ENCODE results near the gene PDE4B.
"Not testable (repeated sequence)": the region's sequence is repeated elsewhere in the genome, so short reads cannot be mapped to it uniquely, and the experiment has no call there.

The PDE4B gene

DNA sequence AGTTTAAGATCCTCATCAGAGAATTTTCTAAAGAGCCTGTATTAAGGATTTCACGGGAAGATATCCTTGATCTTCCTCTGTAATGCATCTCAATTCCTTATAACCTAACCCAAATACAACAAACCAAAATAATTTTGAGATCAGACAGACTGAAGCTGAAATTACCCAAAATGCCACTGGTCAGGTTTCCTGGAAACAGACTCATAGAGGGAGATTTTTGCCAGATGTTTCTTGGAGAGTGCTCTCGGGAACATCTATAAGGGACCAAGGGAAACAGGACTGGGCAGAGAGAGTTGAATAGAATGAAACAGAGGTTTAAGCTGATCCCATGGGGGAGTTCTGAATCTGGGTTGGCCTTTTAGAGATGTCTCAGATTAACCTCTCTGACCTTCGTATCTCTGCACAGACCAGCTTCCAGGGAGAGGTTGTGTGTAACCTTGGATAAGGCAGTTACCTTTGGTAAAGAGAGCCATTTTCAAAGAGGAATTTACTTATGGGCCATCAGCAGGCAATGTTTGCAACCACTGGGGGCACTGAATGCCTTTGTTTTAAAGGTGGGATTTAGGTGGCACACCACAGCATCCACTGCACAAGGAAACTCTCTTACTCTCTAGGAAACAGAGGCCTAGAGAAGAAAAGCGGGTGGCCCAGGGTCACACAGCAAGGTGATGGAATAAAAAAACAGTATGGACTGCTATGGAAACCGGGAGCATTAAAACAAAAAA, 610.5 kb downstream of the PDE4B start:
- Histone ChIP-seq H3K4me3 (ENCODE audit: low read depth, low read length) (no peak overlapping the region), H3K79me2 (no peaks in the 10 kb centered on the region), H3K9ac (no peak overlapping the region), H3K4me2 (ENCODE audit: low read length) (no peak overlapping the region), H3K9me3 (ENCODE audit: control insufficient read depth, low read length) (no peaks in the 10 kb centered on the region), H3K27ac (no peak overlapping the region), H3K36me3 (ENCODE audit: control insufficient read depth, insufficient read depth, low read length) (no peaks in the 10 kb centered on the region), H2AFZ (no peak overlapping the region), H3K27me3 (ENCODE audit: control insufficient read depth, insufficient read depth, low read length) (no peaks in the 10 kb centered on the region), H3K4me1 (no peaks in the 10 kb centered on the region)
- TF ChIP-seq CTCF (IDR thresholded peaks at IDR 0.05): no peak

- Histone ChIP-seq H3K4me2 (ENCODE audit: low read length) (no peak overlapping the region), H3K4me3 (ENCODE audit: low read depth, low read length) (no peak overlapping the region), H3K9ac (no peak overlapping the region), H3K27me3 (ENCODE audit: control insufficient read depth, insufficient read depth, low read length) (no peaks in the 10 kb centered on the region), H3K79me2 (no peaks in the 10 kb centered on the region), H3K27ac (no peak overlapping the region), H2AFZ (no peak overlapping the region), H3K9me3 (ENCODE audit: control insufficient read depth, low read length) (no peaks in the 10 kb centered on the region), H3K36me3 (ENCODE audit: control insufficient read depth, insufficient read depth, low read length) (no peaks in the 10 kb centered on the region), H3K4me1 (no peaks in the 10 kb centered on the region)
- TF ChIP-seq CTCF (IDR thresholded peaks at IDR 0.05): no peak
These were observed 612.4 kb downstream of the PDE4B start for GRCh38 chr1:66405061-66405460.

DNA sequence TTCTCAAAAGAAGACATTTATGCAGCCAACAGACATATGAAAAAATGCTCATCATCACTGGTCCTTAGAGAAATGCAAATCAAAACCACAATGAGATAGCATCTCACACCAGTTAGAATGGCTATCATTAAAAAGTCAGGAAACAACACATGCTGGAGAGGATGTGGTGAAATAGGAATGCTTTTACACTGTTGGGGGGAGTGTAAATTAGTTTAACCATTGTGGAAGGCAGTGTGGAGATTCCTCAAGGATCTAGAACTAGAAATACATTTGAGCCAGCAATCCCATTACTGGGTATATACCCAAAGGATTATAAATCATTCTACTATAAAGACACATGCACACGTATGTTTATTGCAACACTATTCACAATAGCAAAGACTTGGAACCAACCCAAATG, 618.8 kb downstream of the PDE4B start:
- H3K4me2 ChIP-seq (ENCODE audit: low read length); H3K9ac ChIP-seq; H3K27ac ChIP-seq; H3K36me3 ChIP-seq (ENCODE audit: control insufficient read depth, insufficient read depth, low read length); H2AFZ ChIP-seq; H3K27me3 ChIP-seq (ENCODE audit: control insufficient read depth, insufficient read depth, low read length); H3K79me2 ChIP-seq; H3K4me3 ChIP-seq (ENCODE audit: low read depth, low read length); H3K4me1 ChIP-seq; H3K9me3 ChIP-seq (ENCODE audit: control insufficient read depth, low read length): not testable (repeated sequence)

GRCh38 chr1:66412704-66413103, 620.0 kb downstream of the PDE4B start:
- Histone ChIP-seq H3K27me3 (ENCODE audit: control insufficient read depth, insufficient read depth, low read length) (no peaks in the 10 kb centered on the region), H2AFZ (no peak overlapping the region), H3K9ac (no peak overlapping the region), H3K4me2 (ENCODE audit: low read length) (no peak overlapping the region), H3K36me3 (ENCODE audit: control insufficient read depth, insufficient read depth, low read length) (no peaks in the 10 kb centered on the region), H3K4me3 (ENCODE audit: low read depth, low read length) (no peak overlapping the region), H3K27ac (no peak overlapping the region), H3K4me1 (no peaks in the 10 kb centered on the region), H3K79me2 (no peaks in the 10 kb centered on the region), H3K9me3 (ENCODE audit: control insufficient read depth, low read length) (no peaks in the 10 kb centered on the region)
- no peak for TF ChIP-seq CTCF (IDR thresholded peaks at IDR 0.05)

- Histone ChIP-seq H3K27me3 (ENCODE audit: control insufficient read depth, insufficient read depth, low read length) (no peaks in the 10 kb centered on the region), H3K27ac (no peak overlapping the region), H3K79me2 (no peaks in the 10 kb centered on the region), H3K4me3 (ENCODE audit: low read depth, low read length) (no peak overlapping the region), H3K4me2 (ENCODE audit: low read length) (no peak overlapping the region), H3K36me3 (ENCODE audit: control insufficient read depth, insufficient read depth, low read length) (no peaks in the 10 kb centered on the region), H3K9ac (no peak overlapping the region), H3K9me3 (ENCODE audit: control insufficient read depth, low read length) (no peaks in the 10 kb centered on the region), H2AFZ (no peak overlapping the region), H3K4me1 (no peaks in the 10 kb centered on the region)
- no peak for TF ChIP-seq CTCF (IDR thresholded peaks at IDR 0.05)
These were observed 620.6 kb downstream of the PDE4B start for GRCh38 chr1:66413136-66413837.

Data from parathyroid adenoma (tissue), 2 donors.